ENCODE results near the gene SMIM27.
"Not testable (repeated sequence)": the region's sequence is repeated elsewhere in the genome, so short reads cannot be mapped to it uniquely, and the experiment has no call there.

Gene SMIM27

GRCh38 chr9:32596936-32597335, 44.8 kb downstream of the SMIM27 start:
- DNase-seq (ENCODE audit: low read depth, low spot score): no peak

DNA sequence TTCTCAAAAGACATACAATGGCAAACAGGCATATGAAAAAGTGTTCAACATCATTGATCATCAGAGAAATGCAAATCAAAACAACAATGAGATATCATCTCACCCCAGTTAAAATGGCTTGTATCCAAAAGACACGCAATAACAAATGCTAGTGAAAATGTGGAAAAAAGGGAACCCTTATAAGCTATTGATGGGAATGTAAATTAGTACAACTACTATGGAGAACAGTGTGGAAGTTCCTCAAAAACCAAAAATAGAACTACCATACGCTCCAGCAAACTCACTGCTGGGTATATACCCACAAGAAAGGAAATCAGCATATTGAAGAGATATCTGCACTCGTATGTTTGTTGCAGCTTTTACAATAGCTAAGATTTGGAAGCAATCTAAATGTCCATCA, 46.9 kb downstream of the SMIM27 start:
- DNase-seq (ENCODE audit: low read depth, low spot score): not testable (repeated sequence)
